B cell (primary cell): ENCODE measurements around the gene PHTF2. TPM values are rescaled to one million over a fixed set of nuclear protein-coding genes. Genes with fewer than 3 reads are reported as not detected.
A peak's percentile ranks its signal among the peaks of the same experiment; 100 is the strongest.

Experiments
- ATAC-seq: fragments of 200-7000 bp; cut with Tn5 transposase; one replicate; pipeline ENCODE4 v1.10.0; 2021; ENCODE audit warnings: low read depth, mild to moderate bottlenecking, moderate number of reproducible peaks, moderate library complexity
- CTCF ChIA-PET: fragments of 350-600 bp; sonication (Branson Sonifier 250); formaldehyde crosslinking; loops from one replicate; lab custom pipeline; 2021; ENCODE audit warnings: antibody characterized with exemption, inconsistent platforms; lab: Charles Lee
- POLR2A ChIA-PET: fragments of 350-600 bp; sonication (Branson Sonifier 250); formaldehyde crosslinking; loops from one replicate; lab custom pipeline; 2021; ENCODE audit warnings: antibody characterized with exemption; lab: Charles Lee
- DNase-seq: peaks from one replicate; pipeline ENCODE4 v3.0.0; 2013
- H2AFZ ChIP-seq: 2 replicates; pipeline ENCODE4 v1.6.1; 2012; ENCODE audit warnings: mild to moderate bottlenecking, low read depth, low read length; ENCODE audit not compliant: insufficient read depth, poor library complexity, severe bottlenecking
- H3K27ac ChIP-seq, 2 donors: 1 replicate in 1 of 2; 2 replicates in 1 of 2; pipeline ENCODE4 v1.5.1; 2012 to 2013; ENCODE audit warnings: low read length in 2 of 2, mild to moderate bottlenecking in 2 of 2, moderate library complexity in 1 of 2
- H3K27me3 ChIP-seq, 4 experiments: fragments of 200-600 bp in 1 of 4; sonication (generic) in 1 of 4; replicated peaks in 1 of 4; 1 replicate in 2 of 4; 2 replicates in 2 of 4; pipeline versions ENCODE4 v1.6.1 to v1.7.0; 2013 to 2016; ENCODE audit warnings: low read length in 3 of 4, mild to moderate bottlenecking in 2 of 4, mixed read lengths in 1 of 4, moderate library complexity in 1 of 4; ENCODE audit not compliant: insufficient read depth in 4 of 4, control insufficient read depth in 3 of 4; ENCODE audit errors: control extremely low read depth in 1 of 4
- H3K36me3 ChIP-seq, 2 experiments: replicated peaks in 1 of 2; 1 replicate in 1 of 2; 2 replicates in 1 of 2; pipeline versions ENCODE4 v1.6.1 to v1.7.1; 2013; ENCODE audit warnings: low read length in 1 of 2; ENCODE audit not compliant: insufficient read depth in 2 of 2, control insufficient read depth in 1 of 2; ENCODE audit errors: control extremely low read depth in 1 of 2, extremely low read depth in 1 of 2
- H3K4me1 ChIP-seq, 2 donors: fragments of 200-600 bp in 1 of 2; sonication (generic) in 1 of 2; 1 replicate in 1 of 2; 2 replicates in 1 of 2; pipeline versions ENCODE4 v1.5.1 to v1.6.1; 2013 to 2017; ENCODE audit warnings: low read length in 2 of 2; ENCODE audit not compliant: control insufficient read depth in 2 of 2, insufficient read depth in 2 of 2
- H3K4me2 ChIP-seq: replicated peaks from 2 replicates; pipeline ENCODE3; 2012; ENCODE audit warnings: mild to moderate bottlenecking, low read depth, low read length; ENCODE audit not compliant: poor library complexity, severe bottlenecking
- H3K4me3 ChIP-seq, 5 experiments: fragments of 200-600 bp in 1 of 5; sonication (generic) in 1 of 5; 1 replicate in 3 of 5; 2 replicates in 2 of 5; pipeline versions ENCODE4 v1.5.1 to v1.7.0; 2011 to 2016; ENCODE audit warnings: low read length in 4 of 5, mild to moderate bottlenecking in 4 of 5, low read depth in 2 of 5, control low read depth in 1 of 5, moderate library complexity in 1 of 5; ENCODE audit not compliant: insufficient read depth in 1 of 5; ENCODE audit errors: control extremely low read depth in 1 of 5, extremely low read depth in 1 of 5
- H3K79me2 ChIP-seq: fragments of 200-600 bp; sonication (generic); one replicate; pipeline ENCODE4 v1.6.0; 2016; ENCODE audit warnings: low read length; ENCODE audit not compliant: control insufficient read depth, insufficient read depth
- H3K9ac ChIP-seq: fragments of 200-600 bp; sonication (generic); 2 replicates; pipeline ENCODE4 v1.6.1; 2017; ENCODE audit warnings: mild to moderate bottlenecking, low read length, moderate library complexity
- H3K9me3 ChIP-seq, 3 donors: one replicate each; pipeline versions ENCODE4 v1.6.1 to v1.7.1; 2013; ENCODE audit warnings: low read length in 2 of 3; ENCODE audit not compliant: control insufficient read depth in 2 of 3, insufficient read depth in 1 of 3; ENCODE audit errors: control extremely low read depth in 1 of 3
- H4K20me1 ChIP-seq: 2 replicates; pipeline ENCODE4 v1.6.0; 2012; ENCODE audit warnings: mild to moderate bottlenecking, low read length; ENCODE audit not compliant: insufficient read depth, control insufficient read depth, poor library complexity, severe bottlenecking
- H3K27ac Mint-ChIP-seq: one replicate; pipeline ENCODE4 v1.8.0; 2021; ENCODE audit warnings: mixed read lengths
- H3K27me3 Mint-ChIP-seq: one replicate; pipeline ENCODE4 v1.8.0; 2021; ENCODE audit warnings: mixed read lengths
- H3K4me1 Mint-ChIP-seq: one replicate; pipeline ENCODE4 v1.8.0; 2021; ENCODE audit warnings: mixed read lengths
- H3K4me3 Mint-ChIP-seq: one replicate; pipeline ENCODE4 v1.8.0; 2021; ENCODE audit warnings: mixed read lengths
- H3K9me3 Mint-ChIP-seq: one replicate; pipeline ENCODE4 v1.8.0; 2022; ENCODE audit warnings: mixed read lengths; ENCODE audit not compliant: insufficient read depth
- CTCF ChIP-seq: fragments of 200-600 bp; IDR thresholded peaks from one replicate; pipeline ENCODE4 v1.8.0; 2022; ENCODE audit warnings: antibody characterized with exemption, mild to moderate bottlenecking
- EZH2 ChIP-seq: IDR thresholded peaks from 2 replicates; pipeline ENCODE4 v1.6.1; 2012; ENCODE audit warnings: borderline replicate concordance, low read depth, mild to moderate bottlenecking, moderate library complexity, low read length; ENCODE audit not compliant: insufficient read depth, poor library complexity, severe bottlenecking
- WGBS: methylation state at CpG from one replicate; pipeline ENCODE4 v1.1.5; 2013; ENCODE audit warnings: missing lambda C conversion rate; ENCODE audit not compliant: insufficient coverage; 5-methylcytosine and 5-hydroxymethylcytosine counted together
- intact Hi-C: fragments of 100-400 bp; cut with micrococcal nuclease; formaldehyde crosslinking; loops from one replicate; pipeline ENCODE4 v1.10.0; 2022
- polyA plus RNA-seq: library from polyadenylated mRNA; depleted of rRNA; stranded (reverse); fragments of >200 nt; gene quantifications from 2 replicates; pipeline ENCODE4 v1.2.3, GENCODE V29; 2012
- total RNA-seq, 2 donors: library from RNA; stranded (reverse); fragments of 120-200 nt in 1 of 2; gene quantifications; 1 replicate in 1 of 2; 2 replicates in 1 of 2; pipeline versions ENCODE4 v1.2.3 to v1.2.4, GENCODE V29; 2013 to 2022

Gene PHTF2
- total and polyA plus RNA-seq, 2 donors (not counting 1 experiment from before 2014, with no cell fraction given): 35.3 to 44.8 TPM

GRCh38 chr7:77942431-77942830 is 143.9 kb downstream of the PHTF2 start:
- H4K20me1 ChIP-seq: no peaks in the 10 kb centered on the region
- DNase-seq (no peak), ATAC-seq (no peak)
- H3K9me3 ChIP-seq: no peaks in the 10 kb centered on the region
- peaks cover 5 to 22% of the 10 kb centered on the region in 2 experiments for H3K36me3 ChIP-seq
- H3K4me3 ChIP-seq: no peak overlapping the region
- no peak overlapping the region for H2AFZ ChIP-seq
- intact Hi-C loops: no loop called here
- POLR2A ChIA-PET: no interaction called here
- TF ChIP-seq CTCF (no peak), EZH2 (no peak)
- no peak overlapping the region for H3K27ac ChIP-seq
- Mint-ChIP-seq H3K9me3 (no peaks in the 10 kb centered on the region), H3K4me1 (peaks cover 10% of the 10 kb centered on the region), H3K27ac (no peak overlapping the region), H3K27me3 (no peaks in the 10 kb centered on the region), H3K4me3 (no peak overlapping the region)
- WGBS: no CpG with 5 or more reads among the region's 4 CpGs
- no peaks in the 10 kb centered on the region for H3K79me2 ChIP-seq
- no peak overlapping the region for H3K4me2 ChIP-seq
- CTCF ChIA-PET: no interaction called here
- H3K4me1 ChIP-seq: no peaks in the 10 kb centered on the region
- H3K9ac ChIP-seq: no peak overlapping the region
- no peaks in the 10 kb centered on the region for H3K27me3 ChIP-seq

DNA sequence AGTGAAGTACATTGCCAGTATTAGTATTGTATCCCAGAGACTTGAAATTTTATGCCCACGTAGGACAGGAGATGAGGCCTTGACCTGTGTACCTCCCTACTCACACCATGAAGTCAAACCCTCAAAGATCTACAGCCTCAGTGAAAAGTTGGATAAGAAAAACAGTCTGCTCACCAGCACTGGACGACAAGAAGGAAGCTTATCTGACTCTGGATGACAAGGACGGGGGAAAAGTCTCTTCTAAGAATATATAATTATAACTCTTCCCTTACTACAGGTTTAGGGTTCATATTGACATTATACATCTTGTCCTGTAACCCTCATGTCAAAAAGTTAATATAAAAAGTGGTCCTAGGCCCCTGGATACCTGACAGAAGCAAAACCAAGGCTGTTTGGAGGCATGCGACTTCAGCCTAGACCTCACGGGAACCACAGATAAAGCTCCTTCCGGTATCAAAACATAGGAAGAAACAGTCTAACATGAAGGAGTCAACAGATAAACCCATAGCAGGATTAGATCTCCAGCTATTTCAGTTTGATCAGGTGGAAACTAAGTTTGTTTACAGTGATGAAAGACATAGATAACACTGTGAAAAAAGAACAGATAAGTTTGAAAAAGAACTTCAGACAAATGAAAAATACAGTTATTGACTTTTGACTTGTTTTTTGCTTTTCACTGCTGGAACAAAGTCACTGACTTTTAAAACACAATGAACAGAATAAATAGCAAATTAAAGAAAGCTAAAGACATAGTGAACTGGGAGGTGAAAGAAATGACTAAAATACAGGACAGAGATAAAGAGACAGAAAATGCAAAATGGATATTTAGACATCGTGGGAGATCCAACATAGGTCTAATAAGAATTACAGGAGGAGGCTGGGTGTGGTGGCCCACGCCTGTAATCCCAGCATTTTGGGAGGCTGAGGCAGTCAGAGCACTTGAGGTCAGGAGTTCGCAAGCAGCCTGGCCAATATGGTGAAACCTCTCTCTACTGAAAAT is 145.9 kb downstream of the PHTF2 start:
- H3K27me3 Mint-ChIP-seq: no peaks in the 10 kb centered on the region
- H3K4me1 Mint-ChIP-seq: peaks cover 10% of the 10 kb centered on the region
- no peak overlapping the region for H3K4me3 ChIP-seq
- H3K4me3 Mint-ChIP-seq: no peak overlapping the region
- no peak overlapping the region for H2AFZ ChIP-seq
- no peaks in the 10 kb centered on the region for H3K79me2 ChIP-seq
- peaks cover 5 to 22% of the 10 kb centered on the region in 2 experiments for H3K36me3 ChIP-seq
- POLR2A ChIA-PET: no interaction called here
- TF ChIP-seq CTCF (no peak), EZH2 (no peak)
- no peaks in the 10 kb centered on the region for H3K9me3 ChIP-seq
- DNase-seq (no peak), ATAC-seq (no peak)
- peak overlapping the region; percentile 0 for H3K27ac Mint-ChIP-seq
- no peaks in the 10 kb centered on the region for H3K4me1 ChIP-seq
- no peak overlapping the region for H3K9ac ChIP-seq
- CTCF ChIA-PET: interaction anchor here (0.7 to 1.2 kb wide), 2 partner anchors 252 to 293 kb away, joined by 3 to 4 read pairs; no protein-coding TSS in a partner anchor
- no peaks in the 10 kb centered on the region for H3K27me3 ChIP-seq
- H3K9me3 Mint-ChIP-seq: no peaks in the 10 kb centered on the region
- intact Hi-C loops: no loop called here
- no peak overlapping the region for H3K4me2 ChIP-seq
- H4K20me1 ChIP-seq: no peaks in the 10 kb centered on the region
- no peak overlapping the region for H3K27ac ChIP-seq
- WGBS: 99% methylated on average over 5 of the region's 9 CpGs
